GM12801 (cell line): ENCODE data around the gene KCNJ15.

Experiments
- CTCF ChIP-seq: IDR thresholded peaks from one replicate; pipeline ENCODE4 v1.5.1; 2011; ENCODE audit warnings: control low read depth; ENCODE audit not compliant: insufficient read length; ENCODE audit errors: extremely low read depth

The KCNJ15 gene

GRCh38 chr21:38256599-38257302 is at the start of gene KCNJ15:
Gene KCNJ15 (plus strand): TSS chr21:38256991. CDS start chr21:38299262, 42,271 bp downstream.
- no peak for TF ChIP-seq CTCF

GRCh38 chr21:38208118-38208517 is 48.7 kb upstream of the KCNJ15 start:
- TF ChIP-seq CTCF = no peak

GRCh38 chr21:38211321-38211720 is 45.5 kb upstream of the KCNJ15 start:
- TF ChIP-seq CTCF = no peak

- TF ChIP-seq CTCF = no peak
Observed at GRCh38 chr21:38212706-38213105, 44.1 kb upstream of the KCNJ15 start.

- no peak for TF ChIP-seq CTCF
Observed at GRCh38 chr21:38219049-38219628, 37.7 kb upstream of the KCNJ15 start.

- TF ChIP-seq CTCF = no peak
Observed at GRCh38 chr21:38220270-38220737, 36.5 kb upstream of the KCNJ15 start.

GRCh38 chr21:38221594-38221993 is 35.2 kb upstream of the KCNJ15 start:
- no peak for TF ChIP-seq CTCF
